DOHH2 (cell line): Measurements from ENCODE around the gene STAT5B.

Source experiments
- H3F3A ChIP-seq: fragments of 200-600 bp; sonication (generic), shearing (Covaris generic); 2 replicates; pipeline ENCODE4 v1.6.0; 2016; ENCODE audit warnings: antibody characterized with exemption, mild to moderate bottlenecking; ENCODE audit not compliant: control insufficient read depth, insufficient read depth
- H3K27ac ChIP-seq: fragments of 200-600 bp; sonication (generic); 2 replicates; pipeline ENCODE4 v1.5.1; 2014; ENCODE audit warnings: low read depth, mild to moderate bottlenecking, low read length, moderate library complexity
- H3K27me3 ChIP-seq: fragments of 200-600 bp; sonication (generic); 2 replicates; pipeline ENCODE4 v1.6.1; 2014; ENCODE audit warnings: mild to moderate bottlenecking, low read length, mixed read lengths; ENCODE audit not compliant: control insufficient read depth
- H3K36me3 ChIP-seq: fragments of 200-600 bp; sonication (generic); 2 replicates; pipeline ENCODE4 v1.6.1; 2014; ENCODE audit warnings: mild to moderate bottlenecking, low read length, moderate library complexity, mixed read lengths; ENCODE audit not compliant: control insufficient read depth
- H3K4me1 ChIP-seq: fragments of 200-600 bp; sonication (generic); 2 replicates; pipeline ENCODE4 v1.6.1; 2014; ENCODE audit warnings: mild to moderate bottlenecking, low read length, mixed read lengths; ENCODE audit not compliant: control insufficient read depth
- H3K4me2 ChIP-seq: fragments of 200-600 bp; sonication (generic); 2 replicates; pipeline ENCODE4 v1.6.0; 2014; ENCODE audit warnings: mild to moderate bottlenecking, low read length, moderate library complexity
- H3K4me3 ChIP-seq: fragments of 200-600 bp; sonication (generic); 2 replicates; pipeline ENCODE4 v1.5.1; 2014; ENCODE audit warnings: mild to moderate bottlenecking, low read length, mixed read lengths
- H3K79me2 ChIP-seq: fragments of 200-600 bp; sonication (generic); 2 replicates; pipeline ENCODE4 v1.6.1; 2014; ENCODE audit warnings: mild to moderate bottlenecking, low read length, mixed read lengths; ENCODE audit not compliant: control insufficient read depth
- H3K9me2 ChIP-seq: fragments of 200-600 bp; sonication (generic); replicated peaks from 2 replicates; pipeline ENCODE4 v1.6.1; 2014; ENCODE audit warnings: mild to moderate bottlenecking, low read length, mixed read lengths; ENCODE audit not compliant: control insufficient read depth
- H3K9me3 ChIP-seq: fragments of 200-600 bp; sonication (generic); 2 replicates; pipeline ENCODE4 v1.6.1; 2014; ENCODE audit warnings: antibody characterized with exemption, low read length, mixed read lengths; ENCODE audit not compliant: control insufficient read depth, insufficient read depth
- H4K20me1 ChIP-seq: fragments of 200-600 bp; sonication (generic); 2 replicates; pipeline ENCODE4 v1.6.0; 2014; ENCODE audit warnings: low read depth, mild to moderate bottlenecking, antibody characterized with exemption, low read length, moderate library complexity; ENCODE audit not compliant: control insufficient read depth, insufficient read depth
- CTCF ChIP-seq: fragments of 200-600 bp; sonication (generic); IDR thresholded peaks from one replicate; pipeline ENCODE4 v1.5.1; 2014; ENCODE audit warnings: antibody characterized with exemption, mild to moderate bottlenecking, low read depth, low read length; ENCODE audit not compliant: poor library complexity, severe bottlenecking
- EZH2phosphoT487 ChIP-seq: fragments of 200-600 bp; sonication (generic); IDR thresholded peaks from 2 replicates; pipeline ENCODE4 v1.6.1; 2017; ENCODE audit warnings: borderline replicate concordance, mild to moderate bottlenecking, antibody characterized with exemption, low read length, moderate library complexity, mixed read lengths

The STAT5B gene

DNA sequence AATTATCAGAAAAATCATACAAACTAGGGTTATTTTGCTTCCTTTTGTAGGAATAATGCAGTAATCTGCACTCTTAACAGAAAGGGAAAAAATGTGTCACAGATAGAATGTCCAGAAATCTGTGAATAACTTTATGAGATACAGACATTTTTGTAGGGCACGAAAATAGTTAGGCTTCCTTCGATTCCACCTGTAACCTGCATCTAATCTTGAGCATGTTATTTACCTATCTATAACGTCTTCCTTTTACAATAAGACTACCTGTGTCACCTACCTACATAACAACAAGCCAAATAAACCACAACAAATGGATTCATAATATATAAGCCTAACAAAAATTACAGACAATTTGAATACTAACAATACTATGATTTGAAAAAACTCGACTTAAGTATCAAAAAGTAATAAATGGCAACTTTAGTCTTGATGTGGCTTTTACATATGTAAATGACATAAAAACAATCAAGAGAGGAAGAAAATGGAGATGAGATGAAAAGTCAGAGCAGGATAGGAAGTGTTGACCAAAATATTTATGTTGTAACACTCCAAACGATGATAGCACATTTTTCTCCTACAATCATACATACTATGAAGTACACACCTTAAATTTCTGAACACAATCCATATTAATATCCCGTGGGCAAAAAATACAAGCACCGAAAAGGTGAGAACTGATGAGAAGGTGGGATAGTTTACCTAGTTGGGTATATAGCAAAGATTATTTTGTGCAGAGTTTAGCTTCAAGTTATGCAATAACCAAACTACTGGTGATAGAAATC, 2.5 kb downstream of the STAT5B start:
- Histone ChIP-seq H3K4me1 (peaks cover 66% of the 10 kb centered on the region), H3K4me3 (peak overlapping the region; percentile 93), H3K36me3 (peaks cover 17% of the 10 kb centered on the region), H3K79me2 (peaks cover 73% of the 10 kb centered on the region), H4K20me1 (no peaks in the 10 kb centered on the region), H3K9me3 (no peaks in the 10 kb centered on the region), H3F3A (peaks cover 14% of the 10 kb centered on the region), H3K27me3 (no peaks in the 10 kb centered on the region), H3K9me2 (no peaks in the 10 kb centered on the region), H3K27ac (peak overlapping the region; percentile 29), H3K4me2 (peak overlapping the region; percentile 93)
- no peak for TF ChIP-seq EZH2phosphoT487
- TF ChIP-seq CTCF, result no peak

GRCh38 chr17:42272162-42272907, 3.9 kb downstream of the STAT5B start:
- Histone ChIP-seq H3K36me3 (peaks cover 23% of the 10 kb centered on the region), H3K4me3 (peak overlapping the region; percentile 93), H3K27ac (peak overlapping the region; percentile 29), H3F3A (peaks cover 8% of the 10 kb centered on the region), H4K20me1 (no peaks in the 10 kb centered on the region), H3K4me2 (peak overlapping the region; percentile 93), H3K27me3 (no peaks in the 10 kb centered on the region), H3K9me2 (no peaks in the 10 kb centered on the region), H3K9me3 (no peaks in the 10 kb centered on the region), H3K79me2 (peaks cover 85% of the 10 kb centered on the region), H3K4me1 (peaks cover 65% of the 10 kb centered on the region)
- TF ChIP-seq EZH2phosphoT487, result no peak
- TF ChIP-seq CTCF, result no peak

DNA sequence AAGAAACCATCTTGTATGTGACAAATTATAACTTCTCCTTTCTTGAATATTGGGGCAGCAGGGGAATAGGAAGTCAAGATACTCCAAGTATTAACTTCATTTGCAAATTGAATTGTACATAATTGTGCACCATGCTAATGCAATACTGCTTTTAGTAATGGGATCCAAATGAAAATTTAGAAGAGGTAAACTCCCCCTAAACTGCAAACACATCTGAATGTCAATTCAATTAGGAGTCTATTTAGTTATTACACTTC, 4.5 kb downstream of the STAT5B start:
- Histone ChIP-seq H3F3A (peaks cover 5% of the 10 kb centered on the region), H3K4me2 (peak overlapping the region; percentile 93), H3K79me2 (peaks cover 90% of the 10 kb centered on the region), H3K4me3 (peak overlapping the region; percentile 93), H3K36me3 (peaks cover 26% of the 10 kb centered on the region), H3K27me3 (no peaks in the 10 kb centered on the region), H3K27ac (peak overlapping the region; percentile 29), H3K9me2 (no peaks in the 10 kb centered on the region), H3K4me1 (peaks cover 64% of the 10 kb centered on the region), H4K20me1 (no peaks in the 10 kb centered on the region), H3K9me3 (no peaks in the 10 kb centered on the region)
- no peak for TF ChIP-seq CTCF
- TF ChIP-seq EZH2phosphoT487, result no peak
